Mucosa of rectum (tissue), 2 donors: ENCODE measurements around the gene PODXL2.
"Not testable (repeated sequence)": the region's sequence is repeated elsewhere in the genome, so short reads cannot be mapped to it uniquely, and the experiment has no call there.

Experiments
- H3K27ac ChIP-seq, 2 donors: one replicate each; pipeline ENCODE4 v1.7.0; 2013; ENCODE audit warnings: inconsistent platforms in 2 of 2, low read depth in 2 of 2, low read length in 2 of 2
- H3K27me3 ChIP-seq, 2 donors: one replicate each; pipeline ENCODE4 v1.7.0; 2013; ENCODE audit warnings: low read length in 2 of 2; ENCODE audit not compliant: control insufficient read depth in 2 of 2, insufficient read depth in 2 of 2
- H3K36me3 ChIP-seq, 2 donors: one replicate each; pipeline ENCODE4 v1.7.0; 2013; ENCODE audit warnings: low read length in 2 of 2; ENCODE audit not compliant: control insufficient read depth in 2 of 2, insufficient read depth in 2 of 2
- H3K4me1 ChIP-seq, 2 donors: one replicate each; pipeline ENCODE4 v1.7.0; 2013; ENCODE audit warnings: low read length in 2 of 2, mild to moderate bottlenecking in 1 of 2; ENCODE audit not compliant: control insufficient read depth in 2 of 2, insufficient read depth in 2 of 2
- H3K4me3 ChIP-seq, 2 donors: one replicate each; pipeline ENCODE4 v1.7.0; 2013; ENCODE audit warnings: low read length in 2 of 2
- H3K9ac ChIP-seq, 2 donors: one replicate each; pipeline ENCODE4 v1.7.0; 2013; ENCODE audit warnings: low read length in 2 of 2, low read depth in 1 of 2, mild to moderate bottlenecking in 1 of 2
- H3K9me3 ChIP-seq, 2 donors: one replicate each; pipeline ENCODE4 v1.7.0; 2013; ENCODE audit warnings: low read length in 2 of 2; ENCODE audit not compliant: control insufficient read depth in 2 of 2
- donor health status: healthy.
- donor health status: Normal muscosa, but diverticular disease.

The PODXL2 gene

DNA sequence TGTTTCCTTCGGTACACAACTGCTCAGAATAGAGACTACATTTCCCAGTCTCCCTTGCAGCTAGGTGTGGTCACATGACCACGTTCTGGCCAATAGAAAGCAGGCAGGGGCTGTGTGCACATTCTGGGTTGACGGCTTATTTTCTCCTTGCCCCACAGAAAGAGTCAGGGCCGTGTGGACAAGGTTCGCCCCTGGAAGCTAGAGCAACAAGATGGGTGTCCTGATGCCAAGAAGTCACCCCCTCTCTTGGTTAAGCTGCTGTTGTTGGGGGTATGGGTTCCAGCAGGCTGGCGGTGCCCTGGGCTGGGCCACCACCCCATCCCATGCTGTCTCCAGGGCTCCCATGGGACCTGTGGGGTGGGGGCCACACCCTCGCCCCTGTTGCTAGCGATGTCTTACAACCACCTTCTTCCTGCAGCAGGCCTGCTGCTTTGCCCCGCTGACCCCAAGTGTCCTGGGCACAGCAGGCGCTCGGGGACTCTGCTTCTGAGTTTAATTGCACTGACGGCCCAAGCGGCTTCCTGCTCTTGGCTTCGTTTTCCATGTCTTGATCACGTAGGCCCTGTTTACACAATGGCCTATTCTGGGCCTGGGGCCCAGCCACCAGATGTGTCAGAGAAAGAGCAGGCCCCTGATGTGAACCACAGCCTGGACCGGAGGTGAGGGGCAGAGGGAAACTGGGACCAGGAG lies 68.7 kb downstream of the PODXL2 start:
- Histone ChIP-seq H3K27me3 (no peaks in the 10 kb centered on the region), H3K4me1 (peaks cover 18 to 19% of the 10 kb centered on the region in 2 donors), H3K36me3 (peaks cover 27 to 30% of the 10 kb centered on the region in 2 donors), H3K27ac (peak overlapping the region; percentile 74 to 80), H3K9me3 (no peaks in the 10 kb centered on the region), H3K9ac (peak overlapping the region in 1 of 2 donors; percentile 13), H3K4me3 (peak overlapping the region in 1 of 2 donors; percentile 4)

DNA sequence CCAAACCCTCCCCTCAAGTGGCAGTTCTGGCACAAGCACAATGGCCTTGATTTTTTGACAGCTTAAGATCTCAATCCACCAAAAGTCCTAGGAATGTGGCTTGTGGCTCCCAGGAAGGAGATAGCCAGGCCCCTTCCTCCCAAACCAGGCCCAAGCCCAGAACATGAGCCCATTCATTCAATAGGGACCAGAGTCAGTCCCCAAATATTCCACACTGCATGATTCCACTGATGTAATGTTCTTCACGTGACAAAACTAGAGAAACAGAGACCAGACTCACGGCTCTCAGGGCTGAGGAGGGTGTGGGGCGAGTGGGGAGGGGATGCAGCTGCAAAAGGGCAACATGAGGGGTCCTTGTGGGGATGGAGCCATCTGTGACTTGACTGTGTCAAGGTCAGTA lies 69.3 kb downstream of the PODXL2 start:
- Histone ChIP-seq H3K9me3 (no peaks in the 10 kb centered on the region), H3K9ac (peak overlapping the region in 1 of 2 donors; percentile 13), H3K27me3 (no peaks in the 10 kb centered on the region), H3K27ac (peak overlapping the region; percentile 74 to 80), H3K4me1 (peaks cover 18 to 19% of the 10 kb centered on the region in 2 donors), H3K36me3 (peaks cover 21 to 24% of the 10 kb centered on the region in 2 donors), H3K4me3 (no peak overlapping the region)

DNA sequence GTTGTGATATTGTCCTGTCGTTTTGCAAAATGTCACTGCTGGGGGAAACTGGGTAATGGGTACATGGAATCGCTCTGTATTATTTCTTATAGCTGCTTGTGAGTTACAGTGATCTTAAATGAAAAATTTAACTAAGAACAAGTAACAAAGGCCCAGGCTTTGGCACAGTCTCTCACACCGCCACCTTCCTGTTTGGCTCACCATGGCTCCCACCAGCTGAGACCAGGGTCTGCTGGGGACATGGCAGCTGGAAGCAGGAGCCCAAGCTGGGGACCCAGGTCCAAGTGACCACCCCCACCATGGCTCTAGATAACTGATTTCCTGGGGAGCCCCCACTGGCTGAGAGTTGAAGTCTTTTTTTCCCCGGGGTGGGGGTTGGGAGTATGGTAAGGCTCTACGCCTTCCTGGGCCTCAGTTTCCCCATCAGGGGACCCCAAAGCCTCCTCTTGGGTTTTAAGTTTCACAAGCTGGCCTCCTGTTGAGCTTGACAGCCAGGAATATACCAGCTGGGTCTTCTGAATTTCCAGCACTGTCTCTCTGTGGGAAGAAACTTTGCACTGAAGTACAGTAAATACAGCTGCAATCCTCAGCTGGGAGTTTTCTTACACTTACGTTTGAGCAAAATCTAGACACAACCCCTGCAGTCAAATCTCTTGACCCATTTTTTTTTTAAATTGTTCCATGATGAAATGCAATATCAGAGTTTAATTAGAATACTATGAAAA lies 69.9 kb downstream of the PODXL2 start:
- peaks cover 19% of the 10 kb centered on the region in 2 donors for H3K36me3 ChIP-seq
- peak overlapping the region; percentile 74 to 80 for H3K27ac ChIP-seq
- no peak overlapping the region for H3K9ac ChIP-seq
- H3K4me3 ChIP-seq, result no peak overlapping the region
- peaks cover 18 to 19% of the 10 kb centered on the region in 2 donors for H3K4me1 ChIP-seq
- no peaks in the 10 kb centered on the region for H3K27me3 ChIP-seq
- H3K9me3 ChIP-seq, result no peaks in the 10 kb centered on the region

DNA sequence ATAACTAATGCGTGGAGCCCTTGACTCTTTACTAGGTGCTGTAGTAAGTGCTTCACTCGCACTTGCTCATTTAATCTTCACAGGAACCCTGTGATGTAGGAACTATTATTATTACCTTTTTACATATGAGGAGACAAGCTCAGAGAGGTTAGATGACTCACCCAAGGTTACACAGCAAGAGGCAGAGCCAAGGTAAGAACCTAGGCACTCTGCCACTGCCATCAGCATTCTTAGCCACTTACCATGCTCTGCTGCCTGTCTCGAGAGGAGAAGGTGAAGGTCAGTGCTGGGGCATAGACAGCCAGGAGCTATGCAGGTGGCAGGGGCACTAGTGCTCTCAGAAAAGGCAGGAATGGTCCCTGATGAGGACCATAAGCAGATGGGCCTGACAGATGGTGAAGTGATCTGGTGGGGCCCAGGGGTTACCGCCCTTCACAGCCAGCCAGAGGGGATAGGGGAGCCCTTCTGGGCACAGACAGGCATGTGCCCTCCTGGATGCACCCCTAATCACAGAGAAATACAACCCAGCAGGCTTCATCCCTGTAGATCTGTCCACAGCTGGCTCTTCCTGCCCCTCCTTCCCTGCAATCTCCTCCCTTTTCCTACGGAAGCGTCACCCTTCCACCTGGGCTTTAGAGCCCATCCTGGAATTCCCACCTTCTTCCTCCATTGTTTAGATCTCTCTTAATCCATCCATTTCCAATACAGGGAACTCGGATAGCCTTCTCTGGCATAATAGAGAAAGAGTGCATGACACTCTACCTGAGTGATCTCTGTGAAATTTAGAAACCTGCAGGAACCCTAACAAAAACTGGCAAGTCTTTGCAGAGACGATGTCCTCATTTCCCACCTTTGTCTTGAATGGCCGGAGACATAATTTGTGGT lies 70.7 kb downstream of the PODXL2 start:
- peaks cover 15% of the 10 kb centered on the region in 2 donors for H3K36me3 ChIP-seq
- no peak overlapping the region for H3K9ac ChIP-seq
- no peak overlapping the region for H3K4me3 ChIP-seq
- H3K27me3 ChIP-seq, result no peaks in the 10 kb centered on the region
- peak overlapping the region; percentile 10 to 43 for H3K27ac ChIP-seq
- H3K4me1 ChIP-seq, result peaks cover 18 to 19% of the 10 kb centered on the region in 2 donors
- H3K9me3 ChIP-seq, result no peaks in the 10 kb centered on the region

DNA sequence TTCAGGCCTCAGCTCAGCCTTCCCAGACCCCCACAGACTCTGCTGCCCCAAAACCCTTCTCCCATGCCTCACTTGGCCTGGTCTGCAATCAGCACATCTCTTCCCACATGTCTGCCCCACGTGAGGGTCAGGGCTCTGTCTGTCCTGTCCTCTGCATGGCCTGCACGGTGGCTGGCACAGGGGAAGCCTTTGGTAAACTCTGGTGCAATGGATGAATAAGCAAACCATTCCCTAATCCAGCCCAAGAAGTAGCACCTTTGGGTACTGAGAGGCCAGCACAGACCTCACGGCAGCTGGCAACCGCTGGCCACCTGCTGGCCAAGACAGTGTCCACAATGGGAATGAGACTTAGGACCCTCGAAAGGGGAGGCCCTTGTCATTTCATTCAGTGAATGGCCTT lies 71.4 kb downstream of the PODXL2 start:
- Histone ChIP-seq H3K4me3 (no peak overlapping the region), H3K4me1 (peaks cover 18 to 19% of the 10 kb centered on the region in 2 donors), H3K27ac (no peak overlapping the region), H3K9me3 (no peaks in the 10 kb centered on the region), H3K36me3 (peaks cover 11% of the 10 kb centered on the region in 2 donors), H3K27me3 (no peaks in the 10 kb centered on the region), H3K9ac (no peak overlapping the region)

DNA sequence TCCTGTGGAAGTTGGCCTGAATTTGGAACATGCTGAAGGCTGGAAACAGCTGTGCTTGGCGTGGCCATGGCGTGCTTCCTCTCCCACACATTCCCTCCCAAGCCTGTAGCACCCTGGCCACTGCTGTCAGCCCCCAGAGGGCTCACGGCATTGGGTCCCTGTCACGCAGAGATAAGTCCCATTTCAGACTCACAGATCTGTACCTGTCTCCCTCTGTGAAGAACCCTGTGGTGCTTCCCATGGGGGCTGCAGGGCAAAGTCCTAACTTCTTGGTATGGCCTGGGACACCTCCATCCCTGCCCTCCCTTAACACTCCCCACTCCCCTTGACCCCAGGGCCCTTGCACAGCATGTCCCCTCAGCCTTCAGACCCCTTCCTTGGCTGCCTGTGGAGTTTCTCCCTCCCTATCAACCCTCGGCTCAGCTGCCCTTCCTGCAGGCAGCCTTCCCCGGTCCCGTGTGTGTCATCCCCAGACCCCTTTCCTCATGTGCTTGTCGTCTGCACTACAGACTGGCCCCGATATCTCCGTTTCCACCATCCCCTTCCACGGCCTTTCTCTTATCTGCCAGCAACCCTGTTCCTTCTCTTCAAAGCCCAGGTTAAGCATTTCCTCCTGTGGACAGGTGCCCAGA lies 72.4 kb downstream of the PODXL2 start:
- H3K4me1 ChIP-seq, result peaks cover 18 to 19% of the 10 kb centered on the region in 2 donors
- no peak overlapping the region for H3K9ac ChIP-seq
- H3K27ac ChIP-seq, result peak overlapping the region in 1 of 2 donors; percentile 52
- H3K27me3 ChIP-seq, result no peaks in the 10 kb centered on the region
- no peaks in the 10 kb centered on the region for H3K9me3 ChIP-seq
- peaks cover 15 to 17% of the 10 kb centered on the region in 2 donors for H3K36me3 ChIP-seq
- no peak overlapping the region for H3K4me3 ChIP-seq

DNA sequence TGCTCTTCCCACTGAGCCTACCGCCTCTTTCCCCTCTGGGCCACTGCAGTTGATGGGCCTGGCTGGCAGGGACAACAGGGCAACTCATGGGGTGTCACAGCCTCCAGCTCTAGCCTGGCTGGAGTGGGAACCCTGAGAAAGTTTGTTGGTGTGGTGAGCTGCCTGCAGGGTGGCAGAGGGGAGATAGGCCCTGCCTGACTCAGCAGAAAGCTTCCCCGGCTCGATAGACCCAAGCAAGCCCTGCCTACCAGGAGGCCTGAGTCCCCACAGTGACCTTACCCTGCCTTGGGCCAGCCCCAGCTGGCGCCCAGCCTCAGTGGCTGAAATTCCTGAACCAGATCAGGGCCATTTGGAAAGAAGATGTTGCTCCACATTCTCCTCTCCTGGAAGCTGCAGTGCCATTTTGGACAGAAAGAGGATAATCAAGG lies 73.2 kb downstream of the PODXL2 start:
- no peak overlapping the region for H3K9ac ChIP-seq
- no peak overlapping the region for H3K4me3 ChIP-seq
- no peak overlapping the region for H3K27ac ChIP-seq
- peaks cover 12% of the 10 kb centered on the region in 2 donors for H3K4me1 ChIP-seq
- H3K36me3 ChIP-seq, result peaks cover 22% of the 10 kb centered on the region in 2 donors
- no peaks in the 10 kb centered on the region for H3K27me3 ChIP-seq
- H3K9me3 ChIP-seq, result no peaks in the 10 kb centered on the region

DNA sequence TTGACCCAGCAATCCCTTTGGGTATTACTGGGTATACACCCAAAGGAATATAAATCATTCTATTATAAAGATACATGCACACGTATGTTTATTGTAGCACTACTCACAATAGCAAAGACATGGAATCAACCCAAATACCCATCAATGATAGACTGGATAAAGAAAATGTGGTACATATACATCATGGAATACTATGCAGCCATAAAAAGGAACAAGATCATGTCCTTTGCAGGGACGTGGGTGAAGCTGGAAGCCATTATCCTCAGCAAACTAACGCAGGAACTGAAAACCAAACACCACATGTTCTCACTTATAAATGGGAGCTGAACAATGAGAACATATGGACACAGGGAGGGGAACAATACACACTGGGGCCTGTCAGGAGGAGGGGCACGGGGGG lies 75.9 kb downstream of the PODXL2 start:
- not testable (repeated sequence) for H3K4me3 ChIP-seq, H3K9me3 ChIP-seq, H3K9ac ChIP-seq, H3K4me1 ChIP-seq, H3K27me3 ChIP-seq, H3K27ac ChIP-seq
- peaks cover 26% of the 10 kb centered on the region in 2 donors for H3K36me3 ChIP-seq

DNA sequence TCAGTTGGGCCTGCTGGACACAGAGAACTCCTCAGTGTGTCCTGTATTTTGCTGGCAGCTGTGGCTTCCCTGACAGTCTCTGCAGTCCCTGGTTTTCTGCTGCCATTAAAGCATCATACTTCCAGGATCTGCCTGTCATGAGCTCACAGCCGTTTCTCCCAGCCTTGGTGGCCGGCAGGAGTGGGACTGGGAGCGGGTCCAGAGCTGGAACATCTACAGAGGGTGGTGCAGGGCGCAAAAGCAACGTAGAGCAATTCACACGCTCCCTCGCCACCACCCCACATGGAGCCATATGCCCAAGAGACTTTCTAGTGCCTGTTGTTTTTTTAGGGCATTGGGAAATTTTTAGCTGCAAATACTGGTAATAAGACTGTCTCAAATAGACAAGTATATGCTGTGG lies 77.3 kb downstream of the PODXL2 start:
- H3K9ac ChIP-seq, result no peak overlapping the region
- H3K4me1 ChIP-seq, result no peaks in the 10 kb centered on the region
- H3K36me3 ChIP-seq, result peaks cover 25 to 38% of the 10 kb centered on the region in 2 donors
- no peaks in the 10 kb centered on the region for H3K27me3 ChIP-seq
- peak overlapping the region in 1 of 2 donors; percentile 6 for H3K27ac ChIP-seq
- no peak overlapping the region for H3K4me3 ChIP-seq
- no peaks in the 10 kb centered on the region for H3K9me3 ChIP-seq
